ENCODE measurements around the gene HPCAL1.

Gene HPCAL1

DNA sequence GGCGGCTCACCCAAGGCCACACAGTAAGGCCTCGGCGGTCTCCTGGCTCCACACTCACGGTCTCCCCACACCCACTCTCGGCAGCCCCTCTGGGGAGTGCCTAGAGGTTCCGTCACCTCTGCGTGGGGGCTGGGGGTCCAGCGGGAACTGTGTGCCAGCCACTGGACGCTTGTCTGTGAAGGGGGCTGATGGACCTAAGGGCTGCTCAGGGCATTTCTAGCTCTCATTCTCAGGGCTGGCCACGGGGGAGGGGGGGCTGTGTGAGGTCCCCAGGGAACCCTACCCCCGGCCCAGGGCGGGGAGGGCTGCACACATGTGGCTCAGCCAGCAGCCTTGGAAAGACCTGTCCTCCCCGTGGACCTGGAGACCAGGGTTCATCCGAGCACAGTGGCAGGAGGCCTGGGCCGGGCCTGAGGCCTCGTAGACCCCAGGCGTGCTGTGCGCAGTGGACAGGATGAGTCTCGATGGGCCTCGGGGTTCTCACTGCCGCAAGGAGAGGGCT, 172.6 kb downstream of the HPCAL1 start:
- DNase-seq: no peak

GRCh38 chr2:10475811-10476660, 173.3 kb downstream of the HPCAL1 start:
- no peak for DNase-seq

GRCh38 chr2:10476723-10477442, 174.2 kb downstream of the HPCAL1 start:
- no peak for DNase-seq

All from NCI-H1930 (cell line).